Stomach (tissue), 4 donors: ENCODE measurements around the gene COX5A.

ENCODE experiments used
- POLR2A ChIP-seq, 4 donors: fragments of 450-650 bp; IDR thresholded peaks; one replicate each; pipeline ENCODE4 v1.6.1; 2016; ENCODE audit warnings: antibody characterized with exemption in 4 of 4, control low read depth in 2 of 4, mild to moderate bottlenecking in 1 of 4, moderate library complexity in 1 of 4
- TF ChIP-seq, protein P1 (sequence below), 7 experiments: fragments of 450-650 bp in 4 of 7; fragments of 200-600 bp in 3 of 7; sonication (generic) in 3 of 7; IDR thresholded peaks; one replicate each; pipeline ENCODE4 v1.5.1; 2016 to 2019; ENCODE audit warnings: antibody characterized with exemption in 7 of 7, control low read depth in 2 of 7, mild to moderate bottlenecking in 1 of 7

DNA sequence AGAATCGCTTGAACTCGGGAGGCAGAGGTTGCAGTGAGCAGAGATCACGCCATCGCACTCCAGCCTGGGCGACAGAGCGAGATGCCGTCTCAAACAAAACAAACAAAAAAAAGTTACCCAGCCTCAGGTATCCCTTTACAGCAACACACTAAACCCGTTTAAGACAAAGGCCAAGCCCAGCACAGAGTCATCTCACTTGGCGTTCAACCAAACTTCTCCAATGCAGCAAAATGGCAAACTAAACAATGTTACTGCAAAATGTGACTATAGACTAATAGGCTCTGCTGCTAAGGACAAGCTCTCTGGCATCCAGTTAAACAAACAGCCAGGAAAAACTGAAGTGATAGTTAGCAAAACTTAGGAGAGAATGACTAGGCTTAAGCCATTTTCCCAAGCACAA is 24.8 kb downstream of the COX5A start:
- TF ChIP-seq, protein P1, sequence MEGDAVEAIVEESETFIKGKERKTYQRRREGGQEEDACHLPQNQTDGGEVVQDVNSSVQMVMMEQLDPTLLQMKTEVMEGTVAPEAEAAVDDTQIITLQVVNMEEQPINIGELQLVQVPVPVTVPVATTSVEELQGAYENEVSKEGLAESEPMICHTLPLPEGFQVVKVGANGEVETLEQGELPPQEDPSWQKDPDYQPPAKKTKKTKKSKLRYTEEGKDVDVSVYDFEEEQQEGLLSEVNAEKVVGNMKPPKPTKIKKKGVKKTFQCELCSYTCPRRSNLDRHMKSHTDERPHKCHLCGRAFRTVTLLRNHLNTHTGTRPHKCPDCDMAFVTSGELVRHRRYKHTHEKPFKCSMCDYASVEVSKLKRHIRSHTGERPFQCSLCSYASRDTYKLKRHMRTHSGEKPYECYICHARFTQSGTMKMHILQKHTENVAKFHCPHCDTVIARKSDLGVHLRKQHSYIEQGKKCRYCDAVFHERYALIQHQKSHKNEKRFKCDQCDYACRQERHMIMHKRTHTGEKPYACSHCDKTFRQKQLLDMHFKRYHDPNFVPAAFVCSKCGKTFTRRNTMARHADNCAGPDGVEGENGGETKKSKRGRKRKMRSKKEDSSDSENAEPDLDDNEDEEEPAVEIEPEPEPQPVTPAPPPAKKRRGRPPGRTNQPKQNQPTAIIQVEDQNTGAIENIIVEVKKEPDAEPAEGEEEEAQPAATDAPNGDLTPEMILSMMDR (IDR thresholded peaks at IDR 0.05) = no peak
- TF ChIP-seq POLR2A (IDR thresholded peaks at IDR 0.05) = no peak
